Effector memory CD4-positive, alpha-beta T cell (primary cell): ENCODE measurements around the gene SIX4.
"Not testable (repeated sequence)": the region's sequence is repeated elsewhere in the genome, so short reads cannot be mapped to it uniquely, and the experiment has no call there.

ENCODE experiments used
- DNase-seq, 3 donors: peaks; one replicate each; pipeline ENCODE4 v3.0.0-alpha.2; 2020
- H3K27ac ChIP-seq: 2 replicates; pipeline ENCODE4 v1.7.0; 2013; ENCODE audit warnings: mild to moderate bottlenecking, low read length, moderate library complexity; ENCODE audit not compliant: insufficient read depth, poor library complexity, severe bottlenecking
- H3K27me3 ChIP-seq: replicated peaks from 2 replicates; pipeline ENCODE4 v1.7.0; 2013; ENCODE audit warnings: mild to moderate bottlenecking, low read length; ENCODE audit not compliant: insufficient read depth, control insufficient read depth, poor library complexity, severe bottlenecking
- H3K36me3 ChIP-seq: 2 replicates; pipeline ENCODE4 v1.7.0; 2013; ENCODE audit warnings: mild to moderate bottlenecking, low read length, moderate library complexity; ENCODE audit not compliant: control insufficient read depth, insufficient read depth
- H3K4me1 ChIP-seq: 2 replicates; pipeline ENCODE4 v1.7.0; 2013; ENCODE audit warnings: low read length, mild to moderate bottlenecking; ENCODE audit not compliant: control insufficient read depth, insufficient read depth, poor library complexity, severe bottlenecking
- H3K4me3 ChIP-seq: 2 replicates; pipeline ENCODE4 v1.7.0; 2013; ENCODE audit warnings: low read length, low read depth, mild to moderate bottlenecking; ENCODE audit not compliant: insufficient read depth, poor library complexity, severe bottlenecking
- H3K9me3 ChIP-seq: 2 replicates; pipeline ENCODE4 v1.7.0; 2013; ENCODE audit warnings: mild to moderate bottlenecking, low read length, moderate library complexity; ENCODE audit not compliant: control insufficient read depth

The SIX4 gene

GRCh38 chr14:60753264-60754119 is 29.3 kb upstream of the SIX4 start:
- Histone ChIP-seq H3K4me1 (peaks cover 12% of the 10 kb centered on the region), H3K27me3 (no peaks in the 10 kb centered on the region), H3K9me3 (no peaks in the 10 kb centered on the region), H3K27ac (no peak overlapping the region), H3K4me3 (no peak overlapping the region), H3K36me3 (no peaks in the 10 kb centered on the region)
- peak; percentile 14 to 29 (median 18) for DNase-seq

GRCh38 chr14:60744566-60744965 is 20.4 kb upstream of the SIX4 start:
- no peak for DNase-seq
- Histone ChIP-seq H3K4me3 (no peak overlapping the region), H3K27me3 (no peaks in the 10 kb centered on the region), H3K27ac (no peak overlapping the region), H3K9me3 (no peaks in the 10 kb centered on the region), H3K4me1 (no peaks in the 10 kb centered on the region), H3K36me3 (no peaks in the 10 kb centered on the region)

DNA sequence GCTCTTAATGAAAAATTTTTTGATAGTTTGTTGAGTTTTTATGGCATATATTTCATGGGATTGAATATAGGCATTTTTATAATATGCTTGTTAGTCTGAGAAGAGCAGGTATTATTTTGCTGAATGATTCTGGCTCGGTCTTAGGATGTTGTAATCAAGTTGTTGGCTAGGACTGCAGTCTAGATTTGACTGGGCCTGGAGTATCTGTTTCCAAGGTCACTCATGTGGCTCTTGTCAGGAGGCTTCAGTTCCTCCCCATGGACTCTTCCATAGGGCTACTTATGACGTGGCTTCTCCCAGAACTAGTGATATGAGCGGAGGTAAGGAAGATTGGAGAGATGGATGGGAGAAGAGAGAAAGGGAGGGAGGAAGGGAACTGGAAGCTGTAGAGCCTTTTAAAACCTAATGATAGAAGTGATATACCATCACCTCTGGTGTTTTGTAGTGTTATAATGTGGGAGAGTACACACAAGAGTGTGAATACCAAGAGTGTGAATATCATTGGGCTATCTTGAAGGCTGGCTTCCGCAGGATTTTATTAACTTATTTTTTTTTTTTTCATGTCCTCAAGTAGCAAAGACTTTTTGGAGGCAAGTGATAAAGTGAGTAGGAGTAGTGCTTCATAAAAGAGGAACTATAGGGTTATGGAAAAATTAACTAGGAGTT is 14.8 kb upstream of the SIX4 start:
- Histone ChIP-seq H3K4me3 (no peak overlapping the region), H3K27ac (no peak overlapping the region), H3K9me3 (no peaks in the 10 kb centered on the region), H3K4me1 (peaks cover 8% of the 10 kb centered on the region), H3K36me3 (no peaks in the 10 kb centered on the region), H3K27me3 (no peaks in the 10 kb centered on the region)
- no peak for DNase-seq

- no peak overlapping the region for H3K27ac ChIP-seq
- no peak for DNase-seq
- H3K27me3 ChIP-seq: no peaks in the 10 kb centered on the region
- H3K4me3 ChIP-seq: no peak overlapping the region
- H3K36me3 ChIP-seq: no peaks in the 10 kb centered on the region
- H3K4me1 ChIP-seq: peaks cover 8% of the 10 kb centered on the region
- no peaks in the 10 kb centered on the region for H3K9me3 ChIP-seq
Observed at GRCh38 chr14:60736494-60736893, 12.3 kb upstream of the SIX4 start.

- H3K4me3 ChIP-seq: peak overlapping the region; percentile 99
- no peak for DNase-seq
- H3K36me3 ChIP-seq: no peaks in the 10 kb centered on the region
- no peaks in the 10 kb centered on the region for H3K27me3 ChIP-seq
- no peak overlapping the region for H3K27ac ChIP-seq
- no peaks in the 10 kb centered on the region for H3K9me3 ChIP-seq
- H3K4me1 ChIP-seq: peaks cover 8% of the 10 kb centered on the region
Observed at GRCh38 chr14:60735416-60735815, 11.3 kb upstream of the SIX4 start.

GRCh38 chr14:60734465-60735242 is 10.5 kb upstream of the SIX4 start, which contains the start of gene MNAT1:
TSS of gene MNAT1 (plus strand) at chr14:60734761. CDS start at chr14:60734863, 102 bp downstream.
- H3K4me3 ChIP-seq: peak within 1 kb of the TSS; percentile 99
- H3K4me1 ChIP-seq: peaks cover 8% of the 10 kb centered on the region
- H3K27me3 ChIP-seq: no peaks in the 10 kb centered on the region
- peak in 2 of 3 donors; percentile 36 to 40 for DNase-seq
- H3K36me3 ChIP-seq: no peaks in the 10 kb centered on the region
- no peaks in the 10 kb centered on the region for H3K9me3 ChIP-seq
- H3K27ac ChIP-seq: peak within 1 kb of the TSS; percentile 39

DNA sequence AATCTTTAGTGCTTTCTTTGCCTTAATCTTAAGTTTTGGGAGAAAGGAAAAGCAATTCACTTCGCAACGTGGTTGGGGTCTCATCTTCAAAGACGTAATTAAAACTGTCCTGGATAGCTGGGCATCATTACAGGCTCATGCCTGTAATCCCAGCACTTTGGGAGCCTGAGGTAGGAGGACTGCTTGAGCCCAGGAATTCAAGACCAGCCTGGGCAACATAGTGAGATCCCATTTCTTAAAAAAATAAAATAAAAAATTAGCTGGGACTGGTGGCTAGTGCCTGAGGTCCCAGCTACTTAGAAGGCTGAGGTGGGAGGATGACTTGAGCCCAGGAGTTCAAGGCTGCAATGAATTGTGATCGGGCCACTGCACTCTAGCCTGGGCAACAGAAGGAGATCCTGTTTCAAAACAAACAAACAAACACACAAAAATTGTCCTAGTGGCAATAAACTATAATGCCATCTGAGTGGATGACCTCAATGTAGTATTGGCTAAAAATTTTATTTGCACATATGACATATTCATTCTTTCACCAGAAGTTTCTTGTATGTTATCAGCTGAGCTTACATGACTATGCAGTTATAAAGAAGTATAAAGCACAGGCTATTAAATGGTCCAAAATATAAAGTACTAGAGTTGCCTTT is 8.8 kb upstream of the SIX4 start:
- Histone ChIP-seq H3K4me3 (no peak overlapping the region), H3K27me3 (no peaks in the 10 kb centered on the region), H3K36me3 (no peaks in the 10 kb centered on the region), H3K4me1 (peaks cover 8% of the 10 kb centered on the region), H3K9me3 (no peaks in the 10 kb centered on the region), H3K27ac (no peak overlapping the region)
- no peak for DNase-seq

DNA sequence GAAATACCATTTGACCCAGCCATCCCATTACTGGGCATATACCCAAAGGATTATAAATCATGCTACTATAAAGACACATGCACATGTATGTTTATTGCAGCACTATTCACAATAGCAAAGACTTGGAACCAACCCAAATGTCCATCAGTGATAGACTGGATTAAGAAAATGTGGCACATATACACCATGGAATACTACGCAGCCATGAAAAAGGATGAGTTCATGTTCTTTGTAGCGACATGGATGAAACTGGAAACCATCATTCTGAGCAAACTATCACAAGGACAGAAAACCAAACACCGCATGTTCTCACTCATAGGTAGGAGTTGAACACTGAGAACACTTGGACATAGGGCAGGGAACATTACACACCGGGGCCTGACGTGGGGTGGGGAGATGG is 7.1 kb upstream of the SIX4 start:
- not testable (repeated sequence) for H3K27me3 ChIP-seq, DNase-seq, H3K4me3 ChIP-seq, H3K36me3 ChIP-seq, H3K4me1 ChIP-seq, H3K27ac ChIP-seq, H3K9me3 ChIP-seq

DNA sequence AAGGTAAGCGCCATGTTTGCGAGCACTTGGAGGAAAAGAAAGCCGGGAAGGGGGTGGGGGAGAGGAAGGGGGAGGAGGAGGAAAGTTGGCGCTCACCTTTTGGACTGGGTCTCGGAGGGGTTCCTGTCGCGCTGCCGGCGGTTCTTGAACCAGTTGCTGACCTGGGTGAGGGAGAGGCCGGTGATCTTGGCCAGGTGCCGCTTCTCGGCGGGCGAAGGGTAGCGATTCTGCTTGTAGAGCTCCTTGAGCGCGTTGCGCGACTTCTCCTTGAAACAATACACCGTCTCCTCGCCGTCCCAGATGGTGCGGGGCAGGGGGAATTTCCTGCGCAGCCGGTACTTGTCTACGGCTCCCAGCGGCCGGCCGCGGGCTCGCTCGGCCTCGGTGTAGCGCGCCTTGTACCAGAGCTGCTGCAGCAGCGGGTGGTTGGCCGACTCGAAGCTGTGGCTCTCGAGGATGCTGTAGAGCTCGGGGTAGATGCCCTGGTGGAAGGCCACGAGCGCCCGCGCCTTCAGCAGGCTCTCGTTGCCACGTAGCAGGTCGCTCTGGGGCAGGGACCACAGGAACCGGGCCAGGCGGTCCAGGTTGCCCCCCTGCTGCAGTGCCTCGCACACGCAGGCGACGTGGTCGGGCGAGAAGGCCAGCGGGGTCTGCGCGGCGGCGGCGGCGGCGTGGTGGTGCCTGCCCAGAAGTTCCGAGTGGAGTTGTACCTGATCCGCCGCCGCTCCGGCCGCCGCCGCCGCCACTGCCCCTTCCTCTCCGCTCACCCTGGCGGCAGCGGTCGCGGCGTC is 840 bp downstream of the SIX4 start:
- DNase-seq: no peak
- Histone ChIP-seq H3K4me3 (peak overlapping the region; percentile 75), H3K27me3 (peaks cover 43% of the 10 kb centered on the region), H3K36me3 (no peaks in the 10 kb centered on the region), H3K4me1 (peaks cover 27% of the 10 kb centered on the region), H3K9me3 (no peaks in the 10 kb centered on the region), H3K27ac (no peak overlapping the region)
